Trophoblast cell (in vitro differentiated cells and primary cell): ENCODE results near the gene CD244.

Experiments
- DNase-seq, 2 donors: peaks; one replicate each; pipeline ENCODE4 v3.0.0-alpha.2; 2016
- H2AFZ ChIP-seq: 2 replicates; pipeline ENCODE4 v1.6.1; 2013; ENCODE audit warnings: low read length, moderate library complexity, mild to moderate bottlenecking; ENCODE audit not compliant: insufficient read depth, poor library complexity
- H2AK5ac ChIP-seq: 2 replicates; pipeline ENCODE4 v1.6.1; 2013; ENCODE audit warnings: mild to moderate bottlenecking, low read length
- H2BK120ac ChIP-seq: 2 replicates; pipeline ENCODE4 v1.6.1; 2013; ENCODE audit warnings: low read length, mild to moderate bottlenecking, moderate library complexity; ENCODE audit not compliant: insufficient read depth, poor library complexity
- H2BK12ac ChIP-seq: 2 replicates; pipeline ENCODE4 v1.6.1; 2013; ENCODE audit warnings: mild to moderate bottlenecking, low read length, moderate library complexity
- H2BK5ac ChIP-seq: 2 replicates; pipeline ENCODE4 v1.6.1; 2013; ENCODE audit warnings: low read length, low read depth, moderate library complexity, mild to moderate bottlenecking; ENCODE audit not compliant: poor library complexity
- H3K14ac ChIP-seq: 2 replicates; pipeline ENCODE4 v1.6.1; 2013; ENCODE audit warnings: mild to moderate bottlenecking, low read length
- H3K18ac ChIP-seq: 2 replicates; pipeline ENCODE4 v1.6.1; 2013; ENCODE audit warnings: mild to moderate bottlenecking, low read length
- H3K23ac ChIP-seq: 2 replicates; pipeline ENCODE4 v1.6.1; 2013; ENCODE audit warnings: low read length
- H3K27ac ChIP-seq: 2 replicates; pipeline ENCODE4 v1.5.1; 2013; ENCODE audit warnings: low read depth, mild to moderate bottlenecking, inconsistent platforms, low read length, moderate library complexity
- H3K27me3 ChIP-seq: 2 replicates; pipeline ENCODE4 v1.6.1; 2013; ENCODE audit warnings: inconsistent platforms, mild to moderate bottlenecking, low read length, moderate library complexity; ENCODE audit not compliant: insufficient read depth
- H3K36me3 ChIP-seq, 2 experiments: 1 replicate in 1 of 2; 2 replicates in 1 of 2; pipeline ENCODE4 v1.6.1; 2013; ENCODE audit warnings: low read length in 2 of 2, mild to moderate bottlenecking in 2 of 2, moderate library complexity in 1 of 2; ENCODE audit not compliant: insufficient read depth in 2 of 2, control insufficient read depth in 1 of 2
- H3K4ac ChIP-seq: 2 replicates; pipeline ENCODE4 v1.6.1; 2013; ENCODE audit warnings: low read depth, mild to moderate bottlenecking, low read length, moderate library complexity
- H3K4me1 ChIP-seq, 2 experiments: 1 replicate in 1 of 2; 2 replicates in 1 of 2; pipeline ENCODE4 v1.6.1; 2013; ENCODE audit warnings: low read length in 2 of 2, mild to moderate bottlenecking in 2 of 2, moderate library complexity in 1 of 2; ENCODE audit not compliant: insufficient read depth in 2 of 2, control insufficient read depth in 1 of 2
- H3K4me2 ChIP-seq: 2 replicates; pipeline ENCODE4 v1.6.1; 2013; ENCODE audit warnings: inconsistent platforms, mild to moderate bottlenecking, low read length, moderate library complexity
- H3K4me3 ChIP-seq: 2 replicates; pipeline ENCODE4 v1.5.1; 2013; ENCODE audit warnings: mild to moderate bottlenecking, low read depth, low read length, inconsistent platforms
- H3K79me1 ChIP-seq: one replicate; pipeline ENCODE4 v1.6.1; 2013; ENCODE audit warnings: low read length
- H3K79me2 ChIP-seq: 2 replicates; pipeline ENCODE4 v1.6.1; 2013; ENCODE audit warnings: low read length, mild to moderate bottlenecking; ENCODE audit not compliant: control insufficient read depth, insufficient read depth, poor library complexity
- H3K9ac ChIP-seq: 2 replicates; pipeline ENCODE4 v1.6.1; 2013; ENCODE audit warnings: mild to moderate bottlenecking, low read length
- H3K9me3 ChIP-seq: 2 replicates; pipeline ENCODE4 v1.6.1; 2013; ENCODE audit warnings: low read depth, mild to moderate bottlenecking, control low read depth, inconsistent platforms, low read length; ENCODE audit not compliant: insufficient read depth
- H4K12ac ChIP-seq: 2 replicates; pipeline ENCODE4 v1.6.1; 2013; ENCODE audit warnings: low read depth, mild to moderate bottlenecking, low read length, moderate library complexity
- H4K8ac ChIP-seq: 2 replicates; pipeline ENCODE4 v1.6.1; 2013; ENCODE audit warnings: low read depth, mild to moderate bottlenecking, low read length, moderate library complexity
- H4K91ac ChIP-seq: one replicate; pipeline ENCODE4 v1.6.1; 2013; ENCODE audit warnings: low read depth, mild to moderate bottlenecking, low read length, moderate library complexity
- WGBS: extraction: QIAGEN DNeasy Blood & Tissue Kit; methylation state at CpG from one replicate; pipeline ENCODE4 v1.1.7; 2013; ENCODE audit warnings: missing lambda C conversion rate; ENCODE audit not compliant: insufficient read length, insufficient coverage; ENCODE audit errors: extremely low coverage; 5-methylcytosine and 5-hydroxymethylcytosine counted together

Gene CD244

GRCh38 chr1:160863061-160863773 is 530 bp upstream of the CD244 start:
- Histone ChIP-seq H3K14ac (no peak overlapping the region), H3K9me3 (no peaks in the 10 kb centered on the region), H4K12ac (no peak overlapping the region), H2AK5ac (no peak overlapping the region), H3K4me2 (no peak overlapping the region), H3K9ac (no peak overlapping the region), H3K36me3 (no peaks in the 10 kb centered on the region), H3K4me3 (no peak overlapping the region), H2BK120ac (no peak overlapping the region), H3K79me2 (no peaks in the 10 kb centered on the region), H3K27me3 (no peaks in the 10 kb centered on the region), H3K23ac (no peak overlapping the region), H3K18ac (no peak overlapping the region), H3K4me1 (no peaks in the 10 kb centered on the region), H3K4ac (no peak overlapping the region), H4K91ac (no peak overlapping the region), H2BK12ac (no peak overlapping the region), H3K79me1 (no peaks in the 10 kb centered on the region), H3K27ac (no peak overlapping the region), H4K8ac (no peak overlapping the region), H2AFZ (no peak overlapping the region), H2BK5ac (no peak overlapping the region)
- WGBS: no CpG with 5 or more reads among the region's 11 CpGs
- DNase-seq: no peak

DNA sequence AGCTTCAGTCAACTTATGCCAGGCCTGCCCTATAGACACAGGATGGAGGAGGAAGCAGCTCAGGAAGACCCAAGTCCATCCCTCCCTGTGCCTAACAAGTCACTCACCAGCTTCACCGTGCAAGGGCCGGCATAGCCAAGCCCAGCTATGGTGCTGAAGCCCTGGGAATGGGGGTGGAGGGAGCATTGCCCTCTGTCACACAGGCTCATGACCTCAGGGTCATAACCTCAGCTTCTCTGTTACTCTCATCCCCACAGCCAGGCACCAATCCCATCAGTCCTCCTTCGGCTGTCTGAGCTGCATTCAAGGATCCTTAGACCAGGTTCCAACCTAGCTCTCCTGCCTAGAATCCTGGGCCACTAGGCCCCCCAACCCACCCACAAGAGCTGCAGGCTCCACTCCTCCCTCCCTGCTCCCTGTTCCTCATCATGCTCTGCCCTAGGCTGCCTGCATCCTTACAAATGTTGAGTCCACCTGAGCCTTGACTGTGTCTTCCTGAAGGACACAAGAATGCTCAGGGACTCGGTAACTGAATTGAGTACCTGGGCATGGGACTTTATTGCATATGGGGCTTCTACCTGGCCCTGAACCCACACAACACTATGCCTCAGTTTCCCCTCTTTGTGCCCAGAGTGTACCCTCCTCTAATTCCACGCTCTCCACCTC is 1.7 kb downstream of the CD244 start:
- no peaks in the 10 kb centered on the region for H3K4me1 ChIP-seq

DNA sequence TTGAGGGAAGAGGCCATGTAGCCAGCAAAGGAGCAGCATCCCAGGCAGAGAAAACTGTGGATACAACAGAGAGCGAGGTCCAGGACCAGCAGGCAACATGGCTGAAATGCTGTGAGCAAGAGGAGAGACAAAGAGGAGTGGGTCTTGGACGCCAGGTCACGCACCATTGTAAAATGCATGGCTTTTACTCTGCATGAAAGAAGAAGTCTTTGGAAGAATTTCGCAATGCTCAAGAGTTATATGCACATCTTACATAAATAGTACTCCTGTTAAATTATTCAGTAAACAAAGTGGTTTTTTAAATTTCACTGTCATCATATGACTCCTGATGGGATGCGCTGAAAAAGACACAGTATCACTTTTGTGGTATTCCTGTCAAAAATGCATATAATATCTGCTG is 3.5 kb downstream of the CD244 start:
- no peak overlapping the region for H3K23ac ChIP-seq
- no peaks in the 10 kb centered on the region for H3K79me1 ChIP-seq
- H3K4me2 ChIP-seq: no peak overlapping the region
- no peak overlapping the region for H2BK120ac ChIP-seq
- no peak for DNase-seq
- H3K14ac ChIP-seq: no peak overlapping the region
- no peaks in the 10 kb centered on the region for H3K4me1 ChIP-seq
- no peak overlapping the region for H3K9ac ChIP-seq
- H2BK12ac ChIP-seq: no peak overlapping the region
- H3K18ac ChIP-seq: no peak overlapping the region
- no peak overlapping the region for H3K4ac ChIP-seq
- no peak overlapping the region for H2AFZ ChIP-seq
- H3K27ac ChIP-seq: no peak overlapping the region
- H4K91ac ChIP-seq: no peak overlapping the region
- H3K79me2 ChIP-seq: no peaks in the 10 kb centered on the region
- no peaks in the 10 kb centered on the region for H3K27me3 ChIP-seq
- H3K9me3 ChIP-seq: peaks cover 2% of the 10 kb centered on the region
- H3K4me3 ChIP-seq: no peak overlapping the region
- H4K12ac ChIP-seq: no peak overlapping the region
- no peaks in the 10 kb centered on the region for H3K36me3 ChIP-seq
- no peak overlapping the region for H2BK5ac ChIP-seq
- no peak overlapping the region for H4K8ac ChIP-seq
- no CpG with 5 or more reads among the region's 5 CpGs for WGBS
- H2AK5ac ChIP-seq: no peak overlapping the region

More for the DNA sequence above, 1.7 kb downstream of the CD244 start:
- Histone ChIP-seq H3K27me3 (no peaks in the 10 kb centered on the region), H3K4me2 (no peak overlapping the region), H3K9ac (no peak overlapping the region), H3K23ac (no peak overlapping the region), H2BK120ac (no peak overlapping the region), H3K79me2 (no peaks in the 10 kb centered on the region), H2AK5ac (no peak overlapping the region), H2AFZ (no peak overlapping the region), H4K91ac (no peak overlapping the region), H2BK5ac (no peak overlapping the region), H3K9me3 (no peaks in the 10 kb centered on the region), H3K27ac (no peak overlapping the region), H3K14ac (no peak overlapping the region), H4K12ac (no peak overlapping the region), H4K8ac (no peak overlapping the region), H2BK12ac (no peak overlapping the region), H3K4ac (no peak overlapping the region), H3K18ac (no peak overlapping the region), H3K79me1 (no peaks in the 10 kb centered on the region), H3K36me3 (no peaks in the 10 kb centered on the region), H3K4me3 (no peak overlapping the region)
- no peak for DNase-seq
- WGBS: no CpG with 5 or more reads among the region's 5 CpGs

DNA sequence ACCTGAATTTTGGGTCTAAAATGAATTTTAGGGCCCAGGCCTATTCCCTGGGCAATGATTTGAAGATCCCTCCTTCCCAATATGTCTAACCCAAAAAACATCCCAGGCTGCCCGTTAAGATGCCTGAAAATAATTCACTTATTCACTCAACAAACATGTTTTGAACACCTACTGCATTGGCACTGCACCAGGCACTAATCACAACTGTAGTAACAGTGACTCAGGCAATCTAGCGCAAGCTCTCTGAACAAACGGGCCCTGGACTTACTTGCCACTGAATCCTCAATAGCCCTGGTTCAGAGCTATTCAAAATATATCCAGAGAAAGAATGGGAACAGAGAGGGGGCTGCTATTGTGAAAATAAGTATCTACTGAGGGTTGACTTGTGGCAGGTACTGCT is 4.2 kb downstream of the CD244 start:
- no peaks in the 10 kb centered on the region for H3K79me1 ChIP-seq
- H2AK5ac ChIP-seq: no peak overlapping the region
- H3K27me3 ChIP-seq: no peaks in the 10 kb centered on the region
- H3K14ac ChIP-seq: no peak overlapping the region
- no peaks in the 10 kb centered on the region for H3K4me1 ChIP-seq
- H3K4me3 ChIP-seq: no peak overlapping the region
- H3K36me3 ChIP-seq: no peaks in the 10 kb centered on the region
- H3K18ac ChIP-seq: no peak overlapping the region
- DNase-seq: no peak
- H3K4me2 ChIP-seq: no peak overlapping the region
- no peak overlapping the region for H3K4ac ChIP-seq
- H4K8ac ChIP-seq: no peak overlapping the region
- H4K91ac ChIP-seq: no peak overlapping the region
- no peak overlapping the region for H2BK12ac ChIP-seq
- no peak overlapping the region for H3K9ac ChIP-seq
- H2BK5ac ChIP-seq: no peak overlapping the region
- no peak overlapping the region for H3K23ac ChIP-seq
- WGBS: no CpG with 5 or more reads among the region's 3 CpGs
- H3K79me2 ChIP-seq: no peaks in the 10 kb centered on the region
- no peak overlapping the region for H4K12ac ChIP-seq
- H2AFZ ChIP-seq: no peak overlapping the region
- no peak overlapping the region for H2BK120ac ChIP-seq
- peaks cover 3% of the 10 kb centered on the region for H3K9me3 ChIP-seq
- H3K27ac ChIP-seq: no peak overlapping the region
